ENCODE measurements around the gene SYNGAP1.

SYNGAP1 gene

DNA sequence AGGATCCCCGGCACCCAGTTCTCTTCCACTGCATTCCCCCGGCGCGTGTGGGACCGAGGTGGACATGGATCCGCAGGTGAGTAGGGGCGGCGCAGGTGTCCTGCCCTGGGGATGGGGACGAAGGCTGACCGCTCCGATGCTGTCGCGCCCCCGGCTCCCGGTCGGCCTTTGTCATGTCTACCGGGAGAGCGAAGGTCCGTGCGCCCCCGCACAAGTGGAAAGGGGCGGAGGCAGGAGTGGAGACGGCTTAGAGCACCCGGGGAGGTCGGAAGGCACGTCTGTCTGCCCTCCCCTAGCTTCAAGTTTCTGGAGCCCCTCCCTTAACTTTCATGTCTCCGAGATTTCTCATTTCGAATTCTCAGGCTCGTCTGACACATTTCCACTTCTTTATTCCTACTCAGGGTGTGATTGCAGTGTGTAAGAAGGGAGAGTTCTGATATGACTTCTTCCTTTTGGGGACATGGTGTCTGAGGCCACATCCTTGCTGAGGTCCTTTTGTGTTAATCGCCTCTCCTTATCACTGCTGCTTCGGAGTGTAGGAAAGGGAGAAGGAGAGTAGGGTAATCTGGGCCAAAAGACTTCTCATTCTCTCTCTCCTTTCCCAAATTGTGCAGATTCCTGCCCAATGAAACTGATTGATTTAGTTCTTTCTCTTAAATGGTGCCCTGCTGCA is 27.8 kb upstream of the SYNGAP1 start:
- peaks cover 52% of the 10 kb centered on the region for H3K79me2 ChIP-seq (ENCODE audit: insufficient read depth, low read length)
- H3K9ac ChIP-seq (ENCODE audit: low read depth, low read length), result peak overlapping the region; percentile 94
- H3K4me1 ChIP-seq (ENCODE audit: insufficient read depth, low read length), result peaks cover 45% of the 10 kb centered on the region
- H4K20me1 ChIP-seq (ENCODE audit: insufficient read depth, low read length), result peaks cover 27% of the 10 kb centered on the region
- peaks cover 41% of the 10 kb centered on the region for H3K36me3 ChIP-seq (ENCODE audit: insufficient read depth, low read length)
- H3K9me3 ChIP-seq (ENCODE audit: insufficient read depth, low read length, severe bottlenecking), result no peaks in the 10 kb centered on the region
- TF ChIP-seq, protein P1, sequence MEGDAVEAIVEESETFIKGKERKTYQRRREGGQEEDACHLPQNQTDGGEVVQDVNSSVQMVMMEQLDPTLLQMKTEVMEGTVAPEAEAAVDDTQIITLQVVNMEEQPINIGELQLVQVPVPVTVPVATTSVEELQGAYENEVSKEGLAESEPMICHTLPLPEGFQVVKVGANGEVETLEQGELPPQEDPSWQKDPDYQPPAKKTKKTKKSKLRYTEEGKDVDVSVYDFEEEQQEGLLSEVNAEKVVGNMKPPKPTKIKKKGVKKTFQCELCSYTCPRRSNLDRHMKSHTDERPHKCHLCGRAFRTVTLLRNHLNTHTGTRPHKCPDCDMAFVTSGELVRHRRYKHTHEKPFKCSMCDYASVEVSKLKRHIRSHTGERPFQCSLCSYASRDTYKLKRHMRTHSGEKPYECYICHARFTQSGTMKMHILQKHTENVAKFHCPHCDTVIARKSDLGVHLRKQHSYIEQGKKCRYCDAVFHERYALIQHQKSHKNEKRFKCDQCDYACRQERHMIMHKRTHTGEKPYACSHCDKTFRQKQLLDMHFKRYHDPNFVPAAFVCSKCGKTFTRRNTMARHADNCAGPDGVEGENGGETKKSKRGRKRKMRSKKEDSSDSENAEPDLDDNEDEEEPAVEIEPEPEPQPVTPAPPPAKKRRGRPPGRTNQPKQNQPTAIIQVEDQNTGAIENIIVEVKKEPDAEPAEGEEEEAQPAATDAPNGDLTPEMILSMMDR (IDR thresholded peaks at IDR 0.05; ENCODE audit: borderline replicate concordance, extremely low read depth, low read length, poor library complexity, severe bottlenecking), result no peak
- TF ChIP-seq EZH2 (IDR thresholded peaks at IDR 0.05; ENCODE audit: borderline replicate concordance, low read depth, low read length, severe bottlenecking), result no peak
- peak overlapping the region; percentile 67 to 80 for H3K4me3 ChIP-seq (ENCODE audit: low read depth in 1 of 2, low read length in 2 of 2)
- ATAC-seq (ENCODE audit: insufficient read depth, low read depth) (peak; percentile 33), DNase-seq (peak; percentile 44)
- H3K4me2 ChIP-seq (ENCODE audit: insufficient read depth, low read length), result peak overlapping the region; percentile 93
- peak overlapping the region; percentile 97 for H3K27ac ChIP-seq (ENCODE audit: low read length)
- peak overlapping the region; percentile 72 for H2AFZ ChIP-seq (ENCODE audit: low read depth, low read length)
- H3K27me3 ChIP-seq (ENCODE audit: insufficient read depth, low read length, poor library complexity), result no peaks in the 10 kb centered on the region

DNA sequence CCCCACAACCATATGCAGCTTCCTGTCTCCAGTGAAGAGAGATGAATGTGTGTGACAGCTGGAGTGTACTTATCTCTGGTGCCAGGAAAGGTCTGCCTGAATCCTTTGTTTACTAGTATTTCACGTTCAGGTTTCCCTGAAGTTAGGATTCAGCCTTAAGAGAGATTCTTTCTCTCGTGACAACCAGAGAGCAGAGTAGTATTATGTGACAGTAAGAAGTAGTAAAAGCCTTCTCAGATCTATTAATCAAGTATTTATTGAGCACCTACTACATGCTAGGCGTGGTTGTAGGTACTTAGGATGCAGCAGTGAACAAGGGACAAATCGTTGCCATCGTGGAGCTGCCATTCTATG is 27.3 kb upstream of the SYNGAP1 start:
- peaks cover 56% of the 10 kb centered on the region for H3K79me2 ChIP-seq (ENCODE audit: insufficient read depth, low read length)
- peak overlapping the region; percentile 93 for H3K4me2 ChIP-seq (ENCODE audit: insufficient read depth, low read length)
- TF ChIP-seq, protein P1 (IDR thresholded peaks at IDR 0.05; ENCODE audit: borderline replicate concordance, extremely low read depth, low read length, poor library complexity, severe bottlenecking), result no peak
- TF ChIP-seq EZH2 (IDR thresholded peaks at IDR 0.05; ENCODE audit: borderline replicate concordance, low read depth, low read length, severe bottlenecking), result no peak
- peaks cover 30% of the 10 kb centered on the region for H4K20me1 ChIP-seq (ENCODE audit: insufficient read depth, low read length)
- peak overlapping the region; percentile 67 to 80 for H3K4me3 ChIP-seq (ENCODE audit: low read depth in 1 of 2, low read length in 2 of 2)
- no peaks in the 10 kb centered on the region for H3K27me3 ChIP-seq (ENCODE audit: insufficient read depth, low read length, poor library complexity)
- H3K36me3 ChIP-seq (ENCODE audit: insufficient read depth, low read length), result peaks cover 45% of the 10 kb centered on the region
- ATAC-seq (ENCODE audit: insufficient read depth, low read depth) (no peak), DNase-seq (no peak)
- peaks cover 47% of the 10 kb centered on the region for H3K4me1 ChIP-seq (ENCODE audit: insufficient read depth, low read length)
- H3K9me3 ChIP-seq (ENCODE audit: insufficient read depth, low read length, severe bottlenecking), result no peaks in the 10 kb centered on the region
- no peak overlapping the region; the same call in 1 of the 2 replicates for H2AFZ ChIP-seq (ENCODE audit: low read depth, low read length)
- peak overlapping the region; percentile 94 for H3K9ac ChIP-seq (ENCODE audit: low read depth, low read length)
- H3K27ac ChIP-seq (ENCODE audit: low read length), result peak overlapping the region; percentile 97

DNA sequence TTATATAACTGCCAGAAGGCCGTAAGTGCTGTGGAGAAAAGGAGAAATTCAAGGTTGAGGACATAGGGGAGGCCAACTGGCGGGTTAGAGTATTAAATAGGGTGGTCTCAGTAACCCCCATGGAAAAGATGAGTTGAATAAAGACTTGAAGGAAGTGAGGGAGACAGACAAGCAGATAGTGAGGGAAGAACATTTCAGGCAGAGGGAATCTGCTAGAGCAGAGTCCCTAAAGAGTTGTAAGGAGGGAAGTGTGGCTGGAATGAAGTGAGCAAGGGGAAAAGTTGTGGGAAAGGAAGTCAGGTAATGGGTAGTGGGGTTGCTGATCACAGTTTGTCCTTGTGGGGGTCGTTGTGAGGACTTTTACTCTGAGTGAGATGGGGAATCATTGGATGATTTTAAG is 26.9 kb upstream of the SYNGAP1 start:
- Histone ChIP-seq H3K36me3 (ENCODE audit: insufficient read depth, low read length) (peaks cover 49% of the 10 kb centered on the region), H3K27ac (ENCODE audit: low read length) (peak overlapping the region; percentile 97), H3K79me2 (ENCODE audit: insufficient read depth, low read length) (peaks cover 60% of the 10 kb centered on the region), H3K4me1 (ENCODE audit: insufficient read depth, low read length) (peaks cover 50% of the 10 kb centered on the region), H2AFZ (ENCODE audit: low read depth, low read length) (no peak overlapping the region), H3K4me2 (ENCODE audit: insufficient read depth, low read length) (peak overlapping the region; percentile 93), H3K9me3 (ENCODE audit: insufficient read depth, low read length, severe bottlenecking) (no peaks in the 10 kb centered on the region), H3K9ac (ENCODE audit: low read depth, low read length) (peak overlapping the region; percentile 94), H4K20me1 (ENCODE audit: insufficient read depth, low read length) (peaks cover 34% of the 10 kb centered on the region), H3K4me3 (ENCODE audit: low read depth in 1 of 2, low read length in 2 of 2) (peak overlapping the region; percentile 67 to 80), H3K27me3 (ENCODE audit: insufficient read depth, low read length, poor library complexity) (no peaks in the 10 kb centered on the region)
- ATAC-seq (ENCODE audit: insufficient read depth, low read depth), result no peak
- TF ChIP-seq, protein P1 (IDR thresholded peaks at IDR 0.05; ENCODE audit: borderline replicate concordance, extremely low read depth, low read length, poor library complexity, severe bottlenecking), result no peak
- no peak for TF ChIP-seq EZH2 (IDR thresholded peaks at IDR 0.05; ENCODE audit: borderline replicate concordance, low read depth, low read length, severe bottlenecking)
- no peak for DNase-seq

All from DND-41 (cell line).